ENCODE data around the gene ZBTB43.

- TF ChIP-seq POLR2A (IDR thresholded peaks at IDR 0.05), result peak in 1 of 2 donors; percentile 50
- peak in 11 of 12 donors; percentile 99 to 100 (median 100) for TF ChIP-seq CTCF (IDR thresholded peaks at IDR 0.05)
These were observed 55.4 kb downstream of the ZBTB43 start, which contains the start of gene ZBTB34 for GRCh38 chr9:126860077-126860756.
